Embryonic facial prominence (tissue), 1 donor: ENCODE data around the gene PDP2.
"Not testable (repeated sequence)": the region's sequence is repeated elsewhere in the genome, so short reads cannot be mapped to it uniquely, and the experiment has no call there.

Source experiments
- DNase-seq: peaks from one replicate; pipeline ENCODE4 v3.0.0-alpha.2; 2016; ENCODE audit errors: extremely low spot score

The PDP2 gene

GRCh38 chr16:66886321-66886720, 6.0 kb downstream of the PDP2 start:
- DNase-seq = no peak

GRCh38 chr16:66886914-66887313, 6.6 kb downstream of the PDP2 start:
- DNase-seq = no peak

- DNase-seq = no peak
Observed at GRCh38 chr16:66888647-66889615, 8.6 kb downstream of the PDP2 start.

GRCh38 chr16:66889622-66890021, 9.3 kb downstream of the PDP2 start:
- DNase-seq = no peak

- no peak for DNase-seq
Observed at GRCh38 chr16:66890799-66891198, 10.5 kb downstream of the PDP2 start.

GRCh38 chr16:66891360-66891759, 11.0 kb downstream of the PDP2 start:
- no peak for DNase-seq

GRCh38 chr16:66891797-66892196, 11.5 kb downstream of the PDP2 start:
- DNase-seq = no peak

GRCh38 chr16:66894055-66894454, 13.7 kb downstream of the PDP2 start:
- DNase-seq = no peak

GRCh38 chr16:66894948-66895688, 14.8 kb downstream of the PDP2 start:
- no peak for DNase-seq

GRCh38 chr16:66895689-66895979, 15.3 kb downstream of the PDP2 start:
- no peak for DNase-seq

GRCh38 chr16:66895999-66896398, 15.7 kb downstream of the PDP2 start:
- no peak for DNase-seq

- DNase-seq = not testable (repeated sequence)
Observed at GRCh38 chr16:66896682-66897081, 16.4 kb downstream of the PDP2 start.

- no peak for DNase-seq
Observed at GRCh38 chr16:66898207-66898606, 17.9 kb downstream of the PDP2 start.

GRCh38 chr16:66898933-66899309, 18.6 kb downstream of the PDP2 start:
- no peak for DNase-seq

- DNase-seq = no peak
Observed at GRCh38 chr16:66899310-66899944, 19.1 kb downstream of the PDP2 start.

GRCh38 chr16:66899945-66900710, 19.8 kb downstream of the PDP2 start:
- DNase-seq = no peak

- DNase-seq = no peak
Observed at GRCh38 chr16:66900721-66901441, 20.6 kb downstream of the PDP2 start.

- DNase-seq = no peak
Observed at GRCh38 chr16:66901626-66902025, 21.3 kb downstream of the PDP2 start.

GRCh38 chr16:66902648-66903543, 22.6 kb downstream of the PDP2 start:
- DNase-seq = no peak
